Measurements from ENCODE around the gene ERBB2. TPM values are rescaled to one million over a fixed set of nuclear protein-coding genes. Genes with fewer than 3 reads are reported as not detected.

The ERBB2 gene
- total and polyA plus RNA-seq, 2 of the 13 experiments (the other 11 are each of a cell fraction or from before 2014, with no cell fraction given): 57.7 to 64.1 TPM

DNA sequence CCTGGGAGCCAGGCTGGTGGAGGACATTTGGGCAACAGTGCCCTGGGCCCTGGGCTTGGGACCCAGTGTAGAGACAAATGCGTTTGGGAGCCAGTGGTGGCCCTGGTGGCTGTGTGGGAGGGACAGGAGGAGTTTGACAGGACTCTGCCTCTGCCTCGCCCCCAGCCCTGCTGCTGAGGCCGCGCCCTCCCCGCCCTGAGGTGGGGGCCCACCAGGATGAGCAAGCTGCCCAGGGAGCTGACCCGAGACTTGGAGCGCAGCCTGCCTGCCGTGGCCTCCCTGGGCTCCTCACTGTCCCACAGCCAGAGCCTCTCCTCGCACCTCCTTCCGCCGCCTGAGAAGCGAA is 46.6 kb upstream of the ERBB2 start (continued):
- no peak for TF ChIP-seq NRL (CRISPR knock-in tag; IDR thresholded peaks at IDR 0.05; ENCODE audit: borderline replicate concordance)
- TF ChIP-seq, protein P1, sequence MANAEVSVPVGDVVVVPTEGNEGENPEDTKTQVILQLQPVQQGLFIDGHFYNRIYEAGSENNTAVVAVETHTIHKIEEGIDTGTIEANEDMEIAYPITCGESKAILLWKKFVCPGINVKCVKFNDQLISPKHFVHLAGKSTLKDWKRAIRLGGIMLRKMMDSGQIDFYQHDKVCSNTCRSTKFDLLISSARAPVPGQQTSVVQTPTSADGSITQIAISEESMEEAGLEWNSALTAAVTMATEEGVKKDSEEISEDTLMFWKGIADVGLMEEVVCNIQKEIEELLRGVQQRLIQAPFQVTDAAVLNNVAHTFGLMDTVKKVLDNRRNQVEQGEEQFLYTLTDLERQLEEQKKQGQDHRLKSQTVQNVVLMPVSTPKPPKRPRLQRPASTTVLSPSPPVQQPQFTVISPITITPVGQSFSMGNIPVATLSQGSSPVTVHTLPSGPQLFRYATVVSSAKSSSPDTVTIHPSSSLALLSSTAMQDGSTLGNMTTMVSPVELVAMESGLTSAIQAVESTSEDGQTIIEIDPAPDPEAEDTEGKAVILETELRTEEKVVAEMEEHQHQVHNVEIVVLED (CRISPR knock-in tag; IDR thresholded peaks at IDR 0.05; ENCODE audit: borderline replicate concordance): no peak

GRCh38 chr17:39653662-39654331 is 46.1 kb upstream of the ERBB2 start:
- H3K9ac ChIP-seq (ENCODE audit: insufficient read depth, low read depth, low read length): no peak overlapping the region
- peak overlapping the region; percentile 48 for H3K27ac ChIP-seq (ENCODE audit: extremely low read length, insufficient read depth, low read length)
- peak overlapping the region; percentile 81 for H3K4me2 ChIP-seq (ENCODE audit: low read depth, low read length)
- peaks cover 4% of the 10 kb centered on the region; the same call in 1 of the 2 replicates for H4K20me1 ChIP-seq (ENCODE audit: insufficient read depth, low read length)
- H3K4me3 ChIP-seq (replicated peaks in 1 of 3; ENCODE audit: insufficient read depth in 1 of 3, low read depth in 2 of 3, low read length in 3 of 3): peak overlapping the region in 1 of 3 experiments; percentile 54; a peak in 1 of 6 replicates
- H3K79me2 ChIP-seq (ENCODE audit: insufficient read depth, low read length): no peaks in the 10 kb centered on the region
- in situ Hi-C loops (cut with HindIII; ENCODE audit: extremely low pct_ligation_motif_present, low pct_unique_long_range_greater_than_20kb) (no loop called here), intact Hi-C loops (cut with micrococcal nuclease; ENCODE audit: unreplicated experiment) (loop anchor here (2.0 kb wide), 1 partner anchor 31 kb away; no protein-coding TSS in a partner anchor)
- no peaks in the 10 kb centered on the region for H3K9me3 ChIP-seq (ENCODE audit: low read length)
- peaks cover 11 to 14% of the 10 kb centered on the region in 2 experiments; a peak in 4 of 5 replicates for H3K36me3 ChIP-seq (replicated peaks in 1 of 2; ENCODE audit: control insufficient read depth in 1 of 2, insufficient read depth in 2 of 2, low read length in 2 of 2)
- CTCF ChIA-PET (ENCODE audit: low intra/inter-chr PET ratio, low total read pairs): interaction anchor here (0.7 to 4.0 kb wide), 5 partner anchors 14 to 106 kb away, joined by 4 to 71 read pairs (median 5); partner anchors contain the start of gene PNMT
- H3K4me1 ChIP-seq (ENCODE audit: insufficient read depth, low read length): peaks cover 31% of the 10 kb centered on the region
- no peaks in the 10 kb centered on the region for H3K27me3 ChIP-seq (ENCODE audit: control insufficient read depth in 1 of 2, insufficient read depth in 2 of 2, low read length in 2 of 2)
- BruUV-seq (replicated peaks): no TSS peak
- DNase-seq (ENCODE audit: low spot score) (peak; percentile 79), ATAC-seq (peak; percentile 65), FAIRE-seq (peak; percentile 95)
- H2AFZ ChIP-seq (ENCODE audit: low read length): no peak overlapping the region
- POLR2A ChIA-PET: interaction anchor here (0.7 to 2.6 kb wide), 14 partner anchors 10 to 101 kb away, joined by 3 to 21 read pairs (median 6); partner anchors contain the start of genes ERBB2, PGAP3 and PNMT
- WGBS (ENCODE audit: low lambda C conversion rate): 55% methylated on average over 13 of the region's 14 CpGs
- no peak for TF ChIP-seq MAFG (CRISPR knock-in tag; IDR thresholded peaks at IDR 0.05)
- TF ChIP-seq ARNT2 (CRISPR knock-in tag; IDR thresholded peaks at IDR 0.05; ENCODE audit: low read depth): 0 out of 2 replicates have a peak, but pooled peaks have one; percentile 35
- no peak for TF ChIP-seq HNF1A (IDR thresholded peaks at IDR 0.05; ENCODE audit: low read depth)
- peak; percentile 28; the same call in 1 of the 2 replicates for TF ChIP-seq HNF1A (CRISPR knock-in tag; IDR thresholded peaks at IDR 0.05; ENCODE audit: borderline replicate concordance)
- no peak for TF ChIP-seq SKIL (CRISPR knock-in tag; IDR thresholded peaks at IDR 0.05; ENCODE audit: borderline replicate concordance)
- no peak for TF ChIP-seq MZF1 (CRISPR knock-in tag; IDR thresholded peaks at IDR 0.05; ENCODE audit: borderline replicate concordance)
- no peak for TF ChIP-seq PHF5A (CRISPR knock-in tag; IDR thresholded peaks at IDR 0.05; ENCODE audit: low read depth, unreplicated experiment)
- no peak for TF ChIP-seq ZNF354B (CRISPR knock-in tag; IDR thresholded peaks at IDR 0.05)
- TF ChIP-seq ZNF138 (CRISPR knock-in tag; IDR thresholded peaks at IDR 0.05; ENCODE audit: low read depth): no peak
- no peak for TF ChIP-seq HOXA9 (CRISPR knock-in tag; IDR thresholded peaks at IDR 0.05; ENCODE audit: borderline replicate concordance)
